Measurements from ENCODE around the gene ZNF17. TPM values are rescaled to one million over a fixed set of nuclear protein-coding genes. Genes with fewer than 3 reads are reported as not detected.

ZNF17 gene
- total and polyA plus RNA-seq, 7 donors: 3.6 to 11.0 (median 6.1) TPM

- no peaks in the 10 kb centered on the region for H3K9me3 ChIP-seq
- no peak for ATAC-seq
- peak overlapping the region; percentile 93 for H3K4me3 ChIP-seq
- no peak for TF ChIP-seq CTCF (IDR thresholded peaks at IDR 0.05)
- H3K36me3 ChIP-seq (ENCODE audit: insufficient read depth in 1 of 2, low read depth in 1 of 2): peaks cover 2 to 16% of the 10 kb centered on the region in 2 donors
- peaks cover 7% of the 10 kb centered on the region for H3K4me1 ChIP-seq
- DNase-seq: no peak
- H3K27me3 ChIP-seq (ENCODE audit: insufficient read depth in 3 of 3, low read length in 2 of 3): no peaks in the 10 kb centered on the region
- intact Hi-C loops (cut with DNase I): loop anchor here in 1 of 2 donors (10.0 kb wide), 1 partner anchor 48 kb away; the partner anchor contains the start of gene ZNF419
- WGBS, 3 donors: 66 to 84% (median 74%) methylated on average over 1 of the region's 1 CpG
- no peak overlapping the region for H3K27ac ChIP-seq
Observed at GRCh38 chr19:57436417-57436816, 25.5 kb downstream of the ZNF17 start.

DNA sequence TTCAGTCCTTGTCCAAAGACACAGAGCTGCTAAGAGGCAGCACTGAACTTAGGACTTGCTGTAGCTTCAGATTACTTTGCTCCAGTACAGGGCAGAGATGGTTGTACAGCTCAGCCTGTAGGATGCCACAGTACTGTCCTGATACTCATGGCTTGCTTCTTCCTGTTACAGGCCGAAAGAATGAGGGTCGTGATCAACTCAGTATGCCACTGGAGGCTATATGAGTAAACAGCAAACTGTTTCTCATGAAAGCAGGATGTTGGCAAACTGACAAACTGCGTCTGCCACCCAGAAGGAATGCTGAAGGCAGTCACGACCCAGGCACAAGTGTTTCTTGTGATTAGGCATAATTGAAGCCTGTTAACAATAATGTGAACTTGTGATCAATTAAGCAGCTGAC lies 27.0 kb downstream of the ZNF17 start:
- ATAC-seq (no peak), DNase-seq (no peak)
- intact Hi-C loops (cut with DNase I): loop anchor here in 1 of 2 donors (10.0 kb wide), 1 partner anchor 47 kb away; the partner anchor contains the start of gene ZNF419
- H3K4me1 ChIP-seq: peaks cover 7% of the 10 kb centered on the region
- no peak overlapping the region for H3K27ac ChIP-seq
- peaks cover 2 to 17% of the 10 kb centered on the region in 2 donors for H3K36me3 ChIP-seq (ENCODE audit: insufficient read depth in 1 of 2, low read depth in 1 of 2)
- WGBS, 3 donors: 55 to 71% (median 64%) methylated on average over 4 of the region's 4 CpGs
- peaks cover 4% of the 10 kb centered on the region for H3K9me3 ChIP-seq
- no peak overlapping the region for H3K4me3 ChIP-seq
- no peak for TF ChIP-seq CTCF (IDR thresholded peaks at IDR 0.05)
- H3K27me3 ChIP-seq (ENCODE audit: insufficient read depth in 3 of 3, low read length in 2 of 3): no peaks in the 10 kb centered on the region

GRCh38 chr19:57438925-57439324 lies 28.0 kb downstream of the ZNF17 start:
- H3K36me3 ChIP-seq (ENCODE audit: insufficient read depth in 1 of 2, low read depth in 1 of 2): peaks cover 8 to 24% of the 10 kb centered on the region in 2 donors
- peaks cover 7% of the 10 kb centered on the region for H3K4me1 ChIP-seq
- H3K9me3 ChIP-seq: peaks cover 14% of the 10 kb centered on the region
- DNase-seq (no peak), ATAC-seq (no peak)
- H3K27ac ChIP-seq: no peak overlapping the region
- TF ChIP-seq CTCF (IDR thresholded peaks at IDR 0.05): no peak
- intact Hi-C loops (cut with DNase I): loop anchor here in 1 of 2 donors (10.0 kb wide), 1 partner anchor 46 kb away; the partner anchor contains the start of gene ZNF419
- 86 to 94% (median 88%) methylated on average over 9 of the region's 9 CpGs for WGBS, 3 donors
- H3K4me3 ChIP-seq: no peak overlapping the region
- no peaks in the 10 kb centered on the region for H3K27me3 ChIP-seq (ENCODE audit: insufficient read depth in 3 of 3, low read length in 2 of 3)

DNA sequence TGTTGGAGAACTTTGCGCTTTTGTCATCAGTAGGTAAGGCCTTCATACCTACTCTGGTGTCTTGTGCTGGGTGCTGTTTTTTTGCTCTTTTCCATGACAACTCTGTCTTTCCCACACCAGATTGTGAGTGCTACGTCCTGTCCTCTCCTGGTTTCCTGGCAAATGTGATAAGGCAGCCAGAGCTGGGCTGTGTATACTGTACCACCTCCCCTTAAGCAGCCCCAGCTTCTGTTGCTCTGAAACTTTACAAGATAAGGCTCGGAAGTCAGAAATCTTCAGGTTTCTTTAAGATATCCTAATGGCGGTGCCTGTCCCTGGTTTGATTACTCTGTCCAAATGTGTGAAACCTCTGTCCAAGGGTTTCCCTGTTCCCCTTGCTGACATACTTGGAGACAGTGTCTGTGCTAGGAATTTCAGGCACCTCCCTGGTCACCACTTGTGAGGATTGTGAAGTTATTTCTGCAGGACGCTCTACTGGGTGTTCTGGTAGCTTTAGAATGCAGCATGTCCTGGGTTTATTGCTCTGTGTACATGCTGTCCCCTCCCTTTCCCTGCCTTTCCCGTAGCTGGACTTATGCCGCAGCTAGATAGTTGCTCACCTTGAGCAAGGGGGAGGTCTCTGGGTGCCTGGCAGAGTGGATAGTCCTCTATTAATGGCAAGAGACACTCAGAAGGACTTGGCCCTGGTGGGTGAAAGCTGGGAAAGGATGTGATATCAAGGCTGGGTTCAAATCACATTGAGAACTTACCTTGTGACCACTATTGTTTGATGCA lies 31.2 kb downstream of the ZNF17 start:
- H3K9me3 ChIP-seq: peaks cover 44% of the 10 kb centered on the region
- WGBS, 3 donors: 78 to 96% (median 95%) methylated on average over 6 to 7 of the region's 7 CpGs
- ATAC-seq: peak in 2 of 4 donors; percentile 20 to 58

More for the DNA sequence above, 31.2 kb downstream of the ZNF17 start:
- Histone ChIP-seq H3K4me3 (no peak overlapping the region), H3K36me3 (ENCODE audit: insufficient read depth in 1 of 2, low read depth in 1 of 2) (peaks cover 9 to 40% of the 10 kb centered on the region in 2 donors), H3K27me3 (ENCODE audit: insufficient read depth in 3 of 3, low read length in 2 of 3) (no peaks in the 10 kb centered on the region), H3K27ac (no peak overlapping the region), H3K4me1 (no peaks in the 10 kb centered on the region)
- DNase-seq: no peak
- no peak for TF ChIP-seq CTCF (IDR thresholded peaks at IDR 0.05)
- intact Hi-C loops (cut with DNase I): no loop called here
